B cell (primary cell): ENCODE data around the gene OSBP2.

Source experiments
- CTCF ChIP-seq: fragments of 200-600 bp; IDR thresholded peaks from one replicate; pipeline ENCODE4 v1.8.0; 2022; ENCODE audit warnings: antibody characterized with exemption, mild to moderate bottlenecking
- EZH2 ChIP-seq: IDR thresholded peaks from 2 replicates; pipeline ENCODE4 v1.6.1; 2012; ENCODE audit warnings: borderline replicate concordance, low read depth, mild to moderate bottlenecking, moderate library complexity, low read length; ENCODE audit not compliant: insufficient read depth, poor library complexity, severe bottlenecking

GRCh38 chr22:30865656-30866055 is 171.0 kb downstream of the OSBP2 start:
- TF ChIP-seq CTCF (no peak), EZH2 (no peak)
